ENCODE measurements around the gene ANKRD24. TPM values are rescaled to one million over a fixed set of nuclear protein-coding genes. Genes with fewer than 3 reads are reported as not detected.
"Not testable (repeated sequence)": the region's sequence is repeated elsewhere in the genome, so short reads cannot be mapped to it uniquely, and the experiment has no call there.

Gene ANKRD24
- total RNA-seq, 1 experiment from 2014 or later, result 1.2 TPM

- peaks cover 42% of the 10 kb centered on the region for H3K27me3 Mint-ChIP-seq (ENCODE audit: insufficient read depth, unreplicated experiment)
- no peak overlapping the region for H3K27ac Mint-ChIP-seq (ENCODE audit: low read depth, unreplicated experiment)
- CTCF ChIA-PET, result interaction anchor here (0.5 to 3.1 kb wide), 3 partner anchors 11 to 15 kb away, joined by 4 to 13 read pairs (median 4); no protein-coding TSS in a partner anchor
- no peaks in the 10 kb centered on the region for H3K36me3 Mint-ChIP-seq (ENCODE audit: insufficient read depth, unreplicated experiment)
- H3K4me3 Mint-ChIP-seq (ENCODE audit: unreplicated experiment), result no peak overlapping the region
- no peak for DNase-seq (ENCODE audit: unreplicated experiment)
- intact Hi-C loops (cut with micrococcal nuclease), result no loop called here
- TF ChIP-seq, protein P1, sequence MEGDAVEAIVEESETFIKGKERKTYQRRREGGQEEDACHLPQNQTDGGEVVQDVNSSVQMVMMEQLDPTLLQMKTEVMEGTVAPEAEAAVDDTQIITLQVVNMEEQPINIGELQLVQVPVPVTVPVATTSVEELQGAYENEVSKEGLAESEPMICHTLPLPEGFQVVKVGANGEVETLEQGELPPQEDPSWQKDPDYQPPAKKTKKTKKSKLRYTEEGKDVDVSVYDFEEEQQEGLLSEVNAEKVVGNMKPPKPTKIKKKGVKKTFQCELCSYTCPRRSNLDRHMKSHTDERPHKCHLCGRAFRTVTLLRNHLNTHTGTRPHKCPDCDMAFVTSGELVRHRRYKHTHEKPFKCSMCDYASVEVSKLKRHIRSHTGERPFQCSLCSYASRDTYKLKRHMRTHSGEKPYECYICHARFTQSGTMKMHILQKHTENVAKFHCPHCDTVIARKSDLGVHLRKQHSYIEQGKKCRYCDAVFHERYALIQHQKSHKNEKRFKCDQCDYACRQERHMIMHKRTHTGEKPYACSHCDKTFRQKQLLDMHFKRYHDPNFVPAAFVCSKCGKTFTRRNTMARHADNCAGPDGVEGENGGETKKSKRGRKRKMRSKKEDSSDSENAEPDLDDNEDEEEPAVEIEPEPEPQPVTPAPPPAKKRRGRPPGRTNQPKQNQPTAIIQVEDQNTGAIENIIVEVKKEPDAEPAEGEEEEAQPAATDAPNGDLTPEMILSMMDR (IDR thresholded peaks at IDR 0.05; ENCODE audit: unreplicated experiment), result no peak
- H3K4me1 Mint-ChIP-seq (ENCODE audit: insufficient read depth, unreplicated experiment), result no peaks in the 10 kb centered on the region
- no peaks in the 10 kb centered on the region for H3K9me3 Mint-ChIP-seq (ENCODE audit: unreplicated experiment)
- POLR2A ChIA-PET, result interaction anchor here (0.6 kb wide), 1 partner anchor 160 kb away, joined by 4 read pairs; no protein-coding TSS in a partner anchor
- BruUV-seq (replicated peaks), result no TSS peak
Measured at GRCh38 chr19:4154571-4155312, 27.7 kb upstream of the ANKRD24 start.

GRCh38 chr19:4157164-4157563 lies 25.3 kb upstream of the ANKRD24 start:
- TF ChIP-seq, protein P1 (IDR thresholded peaks at IDR 0.05; ENCODE audit: unreplicated experiment), result no peak
- no peak overlapping the region for H3K27ac Mint-ChIP-seq (ENCODE audit: low read depth, unreplicated experiment)
- no TSS peak for BruUV-seq (replicated peaks)
- no peak for DNase-seq (ENCODE audit: unreplicated experiment)
- peaks cover 19% of the 10 kb centered on the region for H3K27me3 Mint-ChIP-seq (ENCODE audit: insufficient read depth, unreplicated experiment)
- intact Hi-C loops (cut with micrococcal nuclease), result no loop called here
- no peaks in the 10 kb centered on the region for H3K9me3 Mint-ChIP-seq (ENCODE audit: unreplicated experiment)
- CTCF ChIA-PET, result interaction anchor here (1.2 kb wide), 1 partner anchor 10 kb away, joined by 4 read pairs; no protein-coding TSS in a partner anchor
- no peaks in the 10 kb centered on the region for H3K36me3 Mint-ChIP-seq (ENCODE audit: insufficient read depth, unreplicated experiment)
- no peaks in the 10 kb centered on the region for H3K4me1 Mint-ChIP-seq (ENCODE audit: insufficient read depth, unreplicated experiment)
- no peak overlapping the region for H3K4me3 Mint-ChIP-seq (ENCODE audit: unreplicated experiment)
- POLR2A ChIA-PET, result no interaction called here

GRCh38 chr19:4157971-4158370 lies 24.5 kb upstream of the ANKRD24 start:
- intact Hi-C loops (cut with micrococcal nuclease); DNase-seq (ENCODE audit: unreplicated experiment); H3K9me3 Mint-ChIP-seq (ENCODE audit: unreplicated experiment); POLR2A ChIA-PET; BruUV-seq (replicated peaks); H3K4me1 Mint-ChIP-seq (ENCODE audit: insufficient read depth, unreplicated experiment); H3K27ac Mint-ChIP-seq (ENCODE audit: low read depth, unreplicated experiment); H3K4me3 Mint-ChIP-seq (ENCODE audit: unreplicated experiment); H3K36me3 Mint-ChIP-seq (ENCODE audit: insufficient read depth, unreplicated experiment): not testable (repeated sequence)
- peaks cover 16% of the 10 kb centered on the region for H3K27me3 Mint-ChIP-seq (ENCODE audit: insufficient read depth, unreplicated experiment)
- CTCF ChIA-PET, result interaction anchor here (0.6 to 1.2 kb wide), 2 partner anchors 10 to 186 kb away, joined by 3 to 4 read pairs; no protein-coding TSS in a partner anchor

- intact Hi-C loops (cut with micrococcal nuclease), result no loop called here
- POLR2A ChIA-PET, result no interaction called here
- peaks cover 3% of the 10 kb centered on the region for H3K27me3 Mint-ChIP-seq (ENCODE audit: insufficient read depth, unreplicated experiment)
- no peaks in the 10 kb centered on the region for H3K9me3 Mint-ChIP-seq (ENCODE audit: unreplicated experiment)
- H3K4me3 Mint-ChIP-seq (ENCODE audit: unreplicated experiment), result no peak overlapping the region
- no peak overlapping the region for H3K27ac Mint-ChIP-seq (ENCODE audit: low read depth, unreplicated experiment)
- H3K4me1 Mint-ChIP-seq (ENCODE audit: insufficient read depth, unreplicated experiment), result no peaks in the 10 kb centered on the region
- CTCF ChIA-PET, result interaction anchor here (2.6 kb wide), 1 partner anchor 21 kb away, joined by 10 read pairs; no protein-coding TSS in a partner anchor
- TF ChIP-seq, protein P1 (IDR thresholded peaks at IDR 0.05; ENCODE audit: unreplicated experiment), result no peak
- DNase-seq (ENCODE audit: unreplicated experiment), result no peak
- BruUV-seq (replicated peaks), result no TSS peak
- H3K36me3 Mint-ChIP-seq (ENCODE audit: insufficient read depth, unreplicated experiment), result no peaks in the 10 kb centered on the region
Measured at GRCh38 chr19:4161415-4162077, 20.9 kb upstream of the ANKRD24 start.

Data from MCF 10A (cell line).